ENCODE results near the gene COL23A1. TPM values are rescaled to one million over a fixed set of nuclear protein-coding genes. Genes with fewer than 3 reads are reported as not detected.

The COL23A1 gene
- total RNA-seq, 4 donors from 2014 or later = 0.83 to 1.8 (median 1.5) TPM

- Histone ChIP-seq H3K27ac (replicated peaks in 1 of 4) (no peak overlapping the region), H3K36me3 (no peaks in the 10 kb centered on the region), H3K9me3 (no peaks in the 10 kb centered on the region), H3K27me3 (peaks cover 0 to 21% (median 0%) of the 10 kb centered on the region in 4 donors), H3K4me3 (no peak overlapping the region), H3K4me1 (peaks cover 0 to 12% (median 11%) of the 10 kb centered on the region in 4 donors)
- TF ChIP-seq CTCF (IDR thresholded peaks at IDR 0.05) (no peak), POLR2A (IDR thresholded peaks at IDR 0.05; ENCODE audit: low read depth) (no peak), POLR2AphosphoS5 (IDR thresholded peaks at IDR 0.05) (no peak), EP300 (IDR thresholded peaks at IDR 0.05) (no peak)
- intact Hi-C loops (cut with DNase I) = no loop called here
- no peak for DNase-seq (ENCODE audit: extremely low spot score)
- WGBS = 89% methylated on average over 8 of the region's 8 CpGs
Measured at GRCh38 chr5:178352035-178352349, 238.2 kb downstream of the COL23A1 start.

- no peaks in the 10 kb centered on the region for H3K9me3 ChIP-seq
- no peak overlapping the region for H3K27ac ChIP-seq (replicated peaks in 1 of 4)
- H3K4me3 ChIP-seq = no peak overlapping the region
- no peak for TF ChIP-seq POLR2AphosphoS5 (IDR thresholded peaks at IDR 0.05)
- TF ChIP-seq EP300 (IDR thresholded peaks at IDR 0.05) = no peak
- TF ChIP-seq POLR2A (IDR thresholded peaks at IDR 0.05; ENCODE audit: low read depth) = no peak
- no peak for TF ChIP-seq CTCF (IDR thresholded peaks at IDR 0.05)
- H3K27me3 ChIP-seq = peaks cover 0 to 21% (median 0%) of the 10 kb centered on the region in 4 donors
- intact Hi-C loops (cut with DNase I) = no loop called here
- H3K4me1 ChIP-seq = peaks cover 0 to 6% (median 5%) of the 10 kb centered on the region in 4 donors
- 90% methylated on average over 16 of the region's 18 CpGs for WGBS
- DNase-seq (ENCODE audit: extremely low spot score) = no peak
- no peaks in the 10 kb centered on the region for H3K36me3 ChIP-seq
Measured at GRCh38 chr5:178351221-178352034, 238.8 kb downstream of the COL23A1 start.

- Histone ChIP-seq H3K36me3 (no peaks in the 10 kb centered on the region), H3K4me1 (no peaks in the 10 kb centered on the region), H3K27ac (replicated peaks in 1 of 4) (no peak overlapping the region), H3K27me3 (peaks cover 0 to 17% (median 0%) of the 10 kb centered on the region in 4 donors), H3K9me3 (no peaks in the 10 kb centered on the region), H3K4me3 (no peak overlapping the region)
- TF ChIP-seq POLR2AphosphoS5 (IDR thresholded peaks at IDR 0.05) (no peak), EP300 (IDR thresholded peaks at IDR 0.05) (no peak), CTCF (IDR thresholded peaks at IDR 0.05) (no peak), POLR2A (IDR thresholded peaks at IDR 0.05; ENCODE audit: low read depth) (no peak)
- no peak for DNase-seq (ENCODE audit: extremely low spot score)
- WGBS = 88% methylated on average over 27 of the region's 28 CpGs
- intact Hi-C loops (cut with DNase I) = no loop called here
Measured at GRCh38 chr5:178350361-178351220, 239.6 kb downstream of the COL23A1 start.

GRCh38 chr5:178349625-178350353 lies 240.4 kb downstream of the COL23A1 start:
- intact Hi-C loops (cut with DNase I) = no loop called here
- H3K27me3 ChIP-seq = peaks cover 0 to 9% (median 0%) of the 10 kb centered on the region in 4 donors
- H3K36me3 ChIP-seq = no peaks in the 10 kb centered on the region
- no peak overlapping the region for H3K27ac ChIP-seq (replicated peaks in 1 of 4)
- no peak for TF ChIP-seq EP300 (IDR thresholded peaks at IDR 0.05)
- no peak for TF ChIP-seq CTCF (IDR thresholded peaks at IDR 0.05)
- TF ChIP-seq POLR2A (IDR thresholded peaks at IDR 0.05; ENCODE audit: low read depth) = no peak
- TF ChIP-seq POLR2AphosphoS5 (IDR thresholded peaks at IDR 0.05) = no peak
- H3K4me3 ChIP-seq = no peak overlapping the region
- no peak for DNase-seq (ENCODE audit: extremely low spot score)
- no peaks in the 10 kb centered on the region for H3K4me1 ChIP-seq
- WGBS = 86% methylated on average over 7 of the region's 8 CpGs
- no peaks in the 10 kb centered on the region for H3K9me3 ChIP-seq
